Measurements from ENCODE around the gene TMEM119.
"Not testable (repeated sequence)": the region's sequence is repeated elsewhere in the genome, so short reads cannot be mapped to it uniquely, and the experiment has no call there.

The TMEM119 gene

DNA sequence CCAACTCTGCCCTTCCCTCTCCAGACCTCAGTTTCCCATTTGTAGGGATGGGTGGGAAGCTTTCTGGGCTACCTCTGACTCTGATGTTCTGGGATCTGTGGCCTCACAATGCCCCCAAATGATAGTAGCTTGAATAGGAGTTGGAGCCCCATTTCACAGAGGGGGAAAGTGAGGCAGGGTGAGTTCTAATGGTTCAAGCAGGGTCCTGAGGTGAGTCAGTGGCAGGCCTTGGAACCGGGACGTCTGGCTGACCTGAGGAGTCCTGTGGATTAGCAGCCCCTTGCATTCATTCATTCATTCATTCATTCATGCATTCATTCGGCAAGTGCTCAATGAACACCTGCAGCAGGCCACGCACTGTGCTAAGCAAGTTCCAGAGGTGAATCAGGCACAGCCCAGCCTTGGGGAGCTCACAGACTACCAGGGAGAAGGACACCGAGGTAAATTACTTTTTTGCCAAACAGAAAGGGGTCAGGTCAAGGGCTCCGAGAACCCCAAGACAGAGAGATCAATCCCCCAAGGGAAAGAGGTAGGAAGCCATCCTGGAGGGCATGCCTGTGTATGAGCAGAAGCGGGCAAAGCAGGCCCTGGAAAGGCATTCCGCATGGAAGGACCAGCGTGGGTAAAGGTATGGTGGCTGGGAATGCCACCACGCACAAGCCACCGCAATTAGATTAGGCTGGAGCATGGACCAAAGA, 818 bp upstream of the TMEM119 start:
- Histone ChIP-seq H3K27me3 (ENCODE audit: control insufficient read depth, insufficient read depth, low read length) (no peaks in the 10 kb centered on the region), H3K4me1 (ENCODE audit: control insufficient read depth, insufficient read depth, low read length) (no peaks in the 10 kb centered on the region), H3K27ac (ENCODE audit: low read length) (no peak overlapping the region), H3K4me3 (ENCODE audit: low read length) (no peak overlapping the region), H3K9me3 (ENCODE audit: control insufficient read depth, insufficient read depth, low read length) (no peaks in the 10 kb centered on the region), H3K36me3 (ENCODE audit: control insufficient read depth, insufficient read depth, low read length) (no peaks in the 10 kb centered on the region)
- WGBS (ENCODE audit: insufficient coverage, insufficient read length), result no CpG with 5 or more reads among the region's 11 CpGs
- DNase-seq (ENCODE audit: low read depth, low spot score), result no peak

DNA sequence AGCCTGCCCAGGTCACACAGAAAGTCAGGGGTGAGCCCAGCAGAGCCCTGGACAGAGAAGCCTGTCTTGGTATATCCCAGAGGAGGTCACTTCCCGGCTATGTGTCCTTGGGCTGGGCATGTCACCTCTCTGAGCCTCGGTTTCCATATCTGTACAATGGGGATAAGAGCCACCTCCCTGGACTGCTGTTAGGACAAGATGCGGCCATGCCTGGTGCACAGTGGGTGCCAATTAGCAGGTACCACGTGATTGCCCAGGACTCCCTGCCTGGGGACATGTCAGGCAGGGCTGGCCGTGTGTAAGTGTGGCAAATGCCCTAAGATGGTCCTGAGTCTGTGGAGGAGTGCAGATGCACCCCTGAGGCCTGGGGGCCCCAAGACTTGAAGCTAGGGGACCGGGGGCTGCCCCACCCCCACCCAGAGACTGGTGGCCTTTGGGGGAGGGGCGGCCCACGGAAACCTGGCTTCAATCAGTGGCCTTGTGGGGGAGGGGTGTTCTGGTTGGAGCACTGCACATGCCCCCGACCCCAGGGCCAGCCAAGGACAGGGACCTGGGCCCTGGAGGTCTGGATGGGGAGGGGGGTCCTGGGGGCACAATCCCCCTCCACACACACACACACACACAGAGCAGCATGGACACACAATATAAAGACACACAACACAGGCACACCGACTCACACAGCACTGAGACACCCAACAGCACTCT, 878 bp downstream of the TMEM119 start:
- H3K27me3 ChIP-seq (ENCODE audit: control insufficient read depth, insufficient read depth, low read length), result no peaks in the 10 kb centered on the region
- H3K36me3 ChIP-seq (ENCODE audit: control insufficient read depth, insufficient read depth, low read length), result no peaks in the 10 kb centered on the region
- no peaks in the 10 kb centered on the region; the same call in 1 of the 2 replicates for H3K4me1 ChIP-seq (ENCODE audit: control insufficient read depth, insufficient read depth, low read length)
- no CpG with 5 or more reads among the region's 10 CpGs for WGBS (ENCODE audit: insufficient coverage, insufficient read length)
- H3K9me3 ChIP-seq (ENCODE audit: control insufficient read depth, insufficient read depth, low read length), result no peaks in the 10 kb centered on the region
- no peak for DNase-seq (ENCODE audit: low read depth, low spot score)
- H3K27ac ChIP-seq (ENCODE audit: low read length), result no peak overlapping the region
- H3K4me3 ChIP-seq (ENCODE audit: low read length), result no peak overlapping the region

DNA sequence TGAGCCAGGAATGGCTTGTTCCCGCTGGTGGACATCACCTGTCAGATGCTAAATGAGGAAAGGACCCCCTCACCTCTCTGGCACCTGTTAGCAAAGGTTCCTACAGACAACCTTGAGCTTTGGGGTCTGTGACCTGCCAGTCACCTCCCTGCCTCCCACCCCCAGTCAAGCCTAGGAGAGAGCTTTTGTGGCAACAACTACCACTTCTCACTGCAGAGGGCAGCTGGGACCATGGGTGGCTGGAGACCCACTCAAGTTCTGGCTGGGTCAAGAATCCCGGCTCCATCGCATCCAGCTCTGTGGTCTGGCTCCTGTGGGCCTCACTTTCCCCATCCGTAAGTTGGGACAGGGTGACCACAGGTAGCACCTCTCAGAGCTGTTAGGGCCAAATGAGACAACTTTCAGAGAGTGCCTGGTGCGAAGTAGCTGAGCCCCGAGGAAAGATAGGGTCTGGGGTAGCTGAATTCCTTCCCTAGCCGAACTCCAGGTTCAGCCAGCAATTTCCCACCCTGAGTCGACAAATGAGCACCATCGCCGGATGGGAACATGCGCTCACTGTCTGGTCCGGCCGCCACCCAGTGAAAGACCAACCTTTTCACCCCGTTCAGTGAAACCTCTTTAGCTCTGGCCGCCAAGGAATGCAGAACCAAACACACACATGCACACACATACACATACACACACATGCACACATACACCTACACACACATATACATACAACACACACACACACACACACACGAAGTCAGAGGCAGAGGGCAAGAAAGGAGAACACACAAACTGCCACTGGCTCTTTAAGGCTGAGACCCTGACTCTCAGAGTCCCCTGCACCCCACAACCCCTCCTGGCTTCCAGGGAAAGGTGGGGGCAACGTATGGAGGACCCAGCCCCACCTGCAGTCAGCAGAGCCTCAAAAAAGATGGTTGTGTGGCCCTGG, 1.9 kb downstream of the TMEM119 start:
- Histone ChIP-seq H3K4me1 (ENCODE audit: control insufficient read depth, insufficient read depth, low read length) (no peaks in the 10 kb centered on the region; the same call in 1 of the 2 replicates), H3K27ac (ENCODE audit: low read length) (no peak overlapping the region), H3K4me3 (ENCODE audit: low read length) (no peak overlapping the region), H3K9me3 (ENCODE audit: control insufficient read depth, insufficient read depth, low read length) (no peaks in the 10 kb centered on the region), H3K27me3 (ENCODE audit: control insufficient read depth, insufficient read depth, low read length) (no peaks in the 10 kb centered on the region), H3K36me3 (ENCODE audit: control insufficient read depth, insufficient read depth, low read length) (no peaks in the 10 kb centered on the region)
- DNase-seq (ENCODE audit: low read depth, low spot score), result no peak
- no CpG with 5 or more reads among the region's 17 CpGs for WGBS (ENCODE audit: insufficient coverage, insufficient read length)

DNA sequence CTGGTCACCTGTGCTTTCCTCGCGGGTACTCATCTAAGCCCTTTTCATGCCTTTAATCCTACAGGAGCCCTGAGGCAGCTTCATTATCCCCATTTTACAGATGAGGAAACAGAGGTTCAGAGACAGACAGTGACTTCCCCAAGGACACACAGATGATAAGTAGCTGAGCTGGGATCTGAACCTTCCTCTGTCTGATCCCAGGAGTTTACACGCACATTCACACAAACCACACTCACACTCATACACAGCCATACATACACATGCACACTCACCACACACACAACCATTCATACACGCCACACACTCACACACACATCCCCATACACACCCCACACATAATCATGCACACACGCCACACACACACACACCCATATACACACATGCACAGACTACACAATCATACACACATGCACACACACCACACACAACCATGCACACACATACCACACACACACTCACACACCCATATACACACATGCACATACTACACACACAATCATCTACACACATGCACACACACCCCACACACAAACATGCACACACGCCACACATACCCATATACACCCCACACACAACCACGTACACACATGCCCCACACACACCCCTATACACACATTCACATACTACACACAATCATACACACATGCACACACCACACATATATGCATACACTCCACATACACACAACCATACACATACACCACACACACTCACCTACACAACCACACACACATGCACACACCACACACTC, 2.7 kb downstream of the TMEM119 start:
- H3K27ac ChIP-seq (ENCODE audit: low read length), result no peak overlapping the region
- no peaks in the 10 kb centered on the region for H3K27me3 ChIP-seq (ENCODE audit: control insufficient read depth, insufficient read depth, low read length)
- H3K36me3 ChIP-seq (ENCODE audit: control insufficient read depth, insufficient read depth, low read length), result no peaks in the 10 kb centered on the region
- no peaks in the 10 kb centered on the region; the same call in 1 of the 2 replicates for H3K4me1 ChIP-seq (ENCODE audit: control insufficient read depth, insufficient read depth, low read length)
- H3K9me3 ChIP-seq (ENCODE audit: control insufficient read depth, insufficient read depth, low read length), result no peaks in the 10 kb centered on the region
- 100% methylated on average over 4 of the region's 7 CpGs for whole genome bisulfite sequencing (ENCODE audit: insufficient coverage, insufficient read length)
- no peak overlapping the region for H3K4me3 ChIP-seq (ENCODE audit: low read length)
- DNase-seq (ENCODE audit: low read depth, low spot score), result no peak

DNA sequence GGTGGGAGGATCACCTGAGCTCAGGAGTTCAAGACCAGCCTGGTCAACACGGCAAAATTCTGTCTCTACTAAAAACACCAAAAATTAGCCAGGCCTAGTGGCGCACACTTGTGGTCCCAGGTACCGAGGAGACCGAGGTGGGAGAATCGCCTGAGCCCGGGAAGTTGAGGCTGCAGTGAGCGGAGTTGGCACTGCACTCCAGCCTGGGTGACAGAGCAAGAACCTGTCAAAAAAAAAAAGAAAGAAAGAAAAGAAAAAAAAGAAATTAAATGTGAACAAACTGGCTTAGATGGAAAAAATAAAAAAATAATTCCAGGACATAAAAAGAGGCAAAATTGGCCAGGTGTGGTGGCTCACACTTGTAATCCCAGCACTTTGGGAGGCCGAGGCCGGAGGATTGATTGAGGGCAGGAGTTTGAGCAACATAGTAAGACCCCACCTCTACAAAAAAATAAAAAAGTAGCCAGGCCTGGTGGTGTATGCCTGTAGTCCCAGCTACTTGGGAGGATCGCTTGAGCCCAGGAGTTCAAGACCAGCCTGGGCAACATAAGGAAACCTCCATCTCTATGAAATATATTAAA, 3.5 kb downstream of the TMEM119 start:
- Histone ChIP-seq H3K36me3 (ENCODE audit: control insufficient read depth, insufficient read depth, low read length) (no peaks in the 10 kb centered on the region), H3K9me3 (ENCODE audit: control insufficient read depth, insufficient read depth, low read length) (no peaks in the 10 kb centered on the region), H3K27ac (ENCODE audit: low read length) (no peak overlapping the region), H3K4me1 (ENCODE audit: control insufficient read depth, insufficient read depth, low read length) (peaks cover under 1% of the 10 kb centered on the region), H3K4me3 (ENCODE audit: low read length) (no peak overlapping the region), H3K27me3 (ENCODE audit: control insufficient read depth, insufficient read depth, low read length) (no peaks in the 10 kb centered on the region)
- whole genome bisulfite sequencing (ENCODE audit: insufficient coverage, insufficient read length), result no CpG with 5 or more reads among the region's 10 CpGs
- no peak for DNase-seq (ENCODE audit: low read depth, low spot score)

DNA sequence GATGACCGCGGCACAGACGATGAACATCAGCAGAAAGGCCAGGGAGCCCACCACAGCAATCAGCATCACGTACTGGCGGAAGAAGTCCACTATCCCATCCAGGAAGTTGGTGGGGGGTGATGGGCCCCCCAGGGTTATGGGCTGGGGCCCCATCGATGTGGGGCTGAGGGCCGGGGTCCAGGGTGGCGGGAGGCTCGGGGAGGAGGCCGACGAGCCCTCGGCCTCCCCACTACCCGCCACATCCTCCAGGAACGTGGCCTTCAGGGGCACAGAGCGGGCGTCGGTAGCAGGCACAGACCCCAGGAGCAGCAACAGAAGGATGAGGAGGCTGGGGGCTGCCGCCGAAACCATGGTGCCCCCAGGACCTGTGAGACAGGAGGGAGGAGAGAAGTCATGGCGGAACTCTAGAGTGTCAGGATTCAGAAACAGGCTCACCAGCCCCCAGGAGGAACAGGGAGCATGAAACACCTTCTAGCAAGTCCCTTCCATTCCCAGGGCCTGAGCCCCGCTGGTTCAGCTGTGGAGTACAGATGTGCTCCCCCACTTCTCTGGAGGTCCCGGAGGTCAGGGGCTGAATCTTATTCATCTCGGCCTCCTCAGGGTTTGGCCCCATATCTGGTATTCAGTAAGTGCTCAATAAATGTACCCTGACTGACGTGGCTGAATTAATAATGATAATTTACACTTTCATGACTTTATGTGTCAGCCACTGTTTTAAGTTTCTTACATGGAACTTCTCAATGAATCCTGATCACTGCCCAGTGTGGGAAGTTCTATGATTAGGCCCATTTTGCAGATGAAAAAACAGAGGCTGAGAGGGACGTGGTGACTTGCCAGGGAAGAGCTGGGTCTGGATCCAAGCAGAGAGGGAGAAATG, 5.6 kb downstream of the TMEM119 start:
- Histone ChIP-seq H3K36me3 (ENCODE audit: control insufficient read depth, insufficient read depth, low read length) (no peaks in the 10 kb centered on the region), H3K27ac (ENCODE audit: low read length) (no peak overlapping the region), H3K4me1 (ENCODE audit: control insufficient read depth, insufficient read depth, low read length) (peaks cover 3% of the 10 kb centered on the region), H3K4me3 (ENCODE audit: low read length) (no peak overlapping the region), H3K9me3 (ENCODE audit: control insufficient read depth, insufficient read depth, low read length) (no peaks in the 10 kb centered on the region), H3K27me3 (ENCODE audit: control insufficient read depth, insufficient read depth, low read length) (no peaks in the 10 kb centered on the region)
- WGBS (ENCODE audit: insufficient coverage, insufficient read length), result no CpG with 5 or more reads among the region's 25 CpGs
- no peak for DNase-seq (ENCODE audit: low read depth, low spot score)

DNA sequence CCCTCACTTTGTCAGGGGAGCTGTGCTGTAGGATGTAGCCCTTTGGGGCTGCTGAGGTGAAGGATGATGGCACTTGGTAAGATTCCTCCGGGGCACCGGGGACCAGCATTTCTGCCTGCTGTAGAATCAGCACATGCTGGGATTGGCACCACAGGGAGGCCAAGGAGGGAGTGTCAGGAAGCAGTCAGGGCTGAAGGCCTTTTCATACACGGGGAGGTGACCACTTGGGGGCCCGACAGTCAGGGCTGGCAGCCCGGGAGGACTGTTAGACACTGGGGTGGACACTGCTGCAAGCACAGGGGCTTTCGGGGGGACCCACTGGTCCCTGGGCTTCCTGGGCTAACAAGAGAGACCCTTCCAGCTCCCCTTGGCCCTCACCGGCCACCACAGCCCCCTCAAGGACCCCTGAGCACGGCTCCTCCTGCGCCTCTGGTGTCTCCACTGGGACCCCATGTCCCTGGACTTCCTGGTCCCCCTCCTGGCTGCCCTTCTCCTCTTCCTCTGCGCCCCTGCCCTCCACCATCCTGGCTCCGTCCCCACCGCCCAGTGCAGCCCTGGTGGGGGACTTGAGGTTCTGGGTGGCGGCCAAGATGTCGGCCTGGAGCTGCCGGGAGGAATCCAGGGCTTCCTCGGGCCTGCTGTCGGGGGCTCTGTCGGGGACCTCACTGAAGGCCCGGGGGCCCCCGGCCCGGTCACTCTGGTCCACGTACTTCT, 6.5 kb downstream of the TMEM119 start:
- no peaks in the 10 kb centered on the region for H3K36me3 ChIP-seq (ENCODE audit: control insufficient read depth, insufficient read depth, low read length)

DNA sequence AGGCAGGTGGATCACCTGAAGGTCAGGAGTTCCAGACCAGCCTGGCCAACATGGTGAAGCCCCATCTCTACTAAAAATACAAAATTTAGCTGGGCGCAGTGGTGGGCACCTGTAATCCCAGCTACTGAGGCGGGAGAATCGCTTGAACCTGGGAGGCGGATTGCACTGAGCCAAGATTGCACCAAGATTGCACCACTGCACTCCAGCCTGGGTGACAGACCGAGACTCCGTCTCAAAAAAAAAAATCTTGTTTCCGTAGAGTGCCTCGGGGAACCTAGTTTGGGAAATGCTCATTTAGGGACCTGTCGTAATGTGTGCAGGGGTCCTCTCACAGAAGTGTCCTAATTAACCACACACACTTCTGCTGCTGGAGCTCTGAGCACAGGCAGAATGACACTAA, 7.4 kb downstream of the TMEM119 start:
- WGBS (ENCODE audit: insufficient coverage, insufficient read length), result no CpG with 5 or more reads among the region's 9 CpGs
- H3K4me1 ChIP-seq (ENCODE audit: control insufficient read depth, insufficient read depth, low read length); H3K4me3 ChIP-seq (ENCODE audit: low read length); H3K27me3 ChIP-seq (ENCODE audit: control insufficient read depth, insufficient read depth, low read length); H3K9me3 ChIP-seq (ENCODE audit: control insufficient read depth, insufficient read depth, low read length); H3K36me3 ChIP-seq (ENCODE audit: control insufficient read depth, insufficient read depth, low read length); H3K27ac ChIP-seq (ENCODE audit: low read length); DNase-seq (ENCODE audit: low read depth, low spot score): not testable (repeated sequence)

More for the DNA sequence above, 6.5 kb downstream of the TMEM119 start:
- no peak for DNase-seq (ENCODE audit: low read depth, low spot score)
- no peak overlapping the region for H3K4me3 ChIP-seq (ENCODE audit: low read length)
- no CpG with 5 or more reads among the region's 22 CpGs for WGBS (ENCODE audit: insufficient coverage, insufficient read length)
- peaks cover 3% of the 10 kb centered on the region for H3K4me1 ChIP-seq (ENCODE audit: control insufficient read depth, insufficient read depth, low read length)
- H3K27ac ChIP-seq (ENCODE audit: low read length), result no peak overlapping the region
- no peaks in the 10 kb centered on the region for H3K27me3 ChIP-seq (ENCODE audit: control insufficient read depth, insufficient read depth, low read length)
- H3K9me3 ChIP-seq (ENCODE audit: control insufficient read depth, insufficient read depth, low read length), result no peaks in the 10 kb centered on the region

DNA sequence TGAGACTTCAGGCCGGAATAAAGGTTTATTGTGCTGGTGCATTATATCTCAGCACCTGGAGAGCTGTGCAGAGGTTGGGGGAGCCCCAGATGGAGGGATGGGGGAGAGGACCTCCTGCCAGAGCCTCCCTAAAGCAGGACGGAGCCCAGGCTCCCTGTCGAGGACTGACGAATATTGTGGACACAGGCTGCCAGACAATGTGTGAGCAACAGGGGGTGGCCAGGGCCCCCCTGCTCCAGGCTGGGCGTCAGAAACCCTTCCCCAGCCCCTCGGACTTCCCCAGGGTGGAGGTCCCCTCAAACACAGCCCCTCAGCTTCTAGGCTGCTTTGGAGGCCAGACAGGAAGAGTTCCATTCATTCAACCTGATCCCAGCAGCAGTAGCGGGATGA, 8.0 kb downstream of the TMEM119 start:
- no peaks in the 10 kb centered on the region for H3K27me3 ChIP-seq (ENCODE audit: control insufficient read depth, insufficient read depth, low read length)
- WGBS (ENCODE audit: insufficient coverage, insufficient read length), result no CpG with 5 or more reads among the region's 7 CpGs
- H3K27ac ChIP-seq (ENCODE audit: low read length), result no peak overlapping the region
- DNase-seq (ENCODE audit: low read depth, low spot score), result no peak
- H3K4me1 ChIP-seq (ENCODE audit: control insufficient read depth, insufficient read depth, low read length), result peaks cover 3% of the 10 kb centered on the region
- no peak overlapping the region for H3K4me3 ChIP-seq (ENCODE audit: low read length)
- H3K36me3 ChIP-seq (ENCODE audit: control insufficient read depth, insufficient read depth, low read length), result no peaks in the 10 kb centered on the region
- no peaks in the 10 kb centered on the region for H3K9me3 ChIP-seq (ENCODE audit: control insufficient read depth, insufficient read depth, low read length)
